Esophagus muscularis mucosa (tissue), 3 donors: ENCODE results near the gene CNTFR.

Source experiments
- CTCF ChIP-seq, 3 experiments: fragments of 200-600 bp in 2 of 3; fragments of 450-650 bp in 1 of 3; sonication (generic) in 2 of 3; IDR thresholded peaks; one replicate each; pipeline ENCODE4 v1.5.1; 2017 to 2019; ENCODE audit warnings: antibody characterized with exemption in 3 of 3, mild to moderate bottlenecking in 2 of 3, moderate library complexity in 1 of 3
- POLR2A ChIP-seq: fragments of 450-650 bp; IDR thresholded peaks from one replicate; pipeline ENCODE4 v1.6.1; 2017; ENCODE audit warnings: antibody characterized with exemption, moderate library complexity, mild to moderate bottlenecking, low read depth

- no peak for TF ChIP-seq CTCF (IDR thresholded peaks at IDR 0.05)
- TF ChIP-seq POLR2A = no peak
These were observed 65.2 kb downstream of the CNTFR start for GRCh38 chr9:34524349-34524748.
